DOHH2 (cell line): ENCODE results near the gene USB1.

Experiments used
- CTCF ChIP-seq: fragments of 200-600 bp; sonication (generic); IDR thresholded peaks from one replicate; pipeline ENCODE4 v1.5.1; 2014; ENCODE audit warnings: antibody characterized with exemption, mild to moderate bottlenecking, low read depth, low read length; ENCODE audit not compliant: poor library complexity, severe bottlenecking
- EZH2phosphoT487 ChIP-seq: fragments of 200-600 bp; sonication (generic); IDR thresholded peaks from 2 replicates; pipeline ENCODE4 v1.6.1; 2017; ENCODE audit warnings: borderline replicate concordance, mild to moderate bottlenecking, antibody characterized with exemption, low read length, moderate library complexity, mixed read lengths

GRCh38 chr16:58022601-58023371 lies 21.6 kb downstream of the USB1 start:
- no peak for TF ChIP-seq CTCF
- TF ChIP-seq EZH2phosphoT487: no peak
